GM19395 (cell line): Measurements from ENCODE around the gene PLA2G2A.

Experiments used
- ATAC-seq: cut with Tn5 transposase; IDR thresholded peaks from one replicate; pipeline ENCODE4 v1.9.1; 2021; ENCODE audit warnings: mild to moderate bottlenecking, moderate library complexity; ENCODE audit not compliant: unreplicated experiment

PLA2G2A gene

GRCh38 chr1:19974822-19975416 is 4.5 kb downstream of the PLA2G2A start:
- no peak for ATAC-seq

- ATAC-seq: no peak
These were observed 5.8 kb downstream of the PLA2G2A start for GRCh38 chr1:19973616-19974015.

GRCh38 chr1:19971664-19972063 is 7.8 kb downstream of the PLA2G2A start:
- no peak for ATAC-seq

- ATAC-seq: no peak
These were observed 9.3 kb downstream of the PLA2G2A start for GRCh38 chr1:19969898-19970660.

- no peak for ATAC-seq
These were observed 11.6 kb downstream of the PLA2G2A start for GRCh38 chr1:19967808-19968207.

GRCh38 chr1:19964542-19964941 is 14.9 kb downstream of the PLA2G2A start:
- ATAC-seq: no peak

GRCh38 chr1:19963636-19964035 is 15.8 kb downstream of the PLA2G2A start:
- ATAC-seq: no peak

- no peak for ATAC-seq
These were observed 18.8 kb downstream of the PLA2G2A start for GRCh38 chr1:19960591-19960990.

- ATAC-seq: no peak
These were observed 21.6 kb downstream of the PLA2G2A start for GRCh38 chr1:19957779-19958178.

GRCh38 chr1:19955534-19956170 is 23.8 kb downstream of the PLA2G2A start:
- no peak for ATAC-seq

GRCh38 chr1:19954059-19954458 is 25.4 kb downstream of the PLA2G2A start:
- ATAC-seq: no peak

- no peak for ATAC-seq
These were observed 30.4 kb downstream of the PLA2G2A start for GRCh38 chr1:19949016-19949415.

GRCh38 chr1:19946971-19947370 is 32.4 kb downstream of the PLA2G2A start:
- no peak for ATAC-seq

- no peak for ATAC-seq
These were observed 33.1 kb downstream of the PLA2G2A start for GRCh38 chr1:19946331-19946751.

- no peak for ATAC-seq
These were observed 33.5 kb downstream of the PLA2G2A start for GRCh38 chr1:19945914-19946313.

GRCh38 chr1:19942657-19943056 is 36.8 kb downstream of the PLA2G2A start:
- ATAC-seq: no peak

GRCh38 chr1:19942088-19942487 is 37.3 kb downstream of the PLA2G2A start:
- no peak for ATAC-seq

GRCh38 chr1:19941206-19941568 is 38.2 kb downstream of the PLA2G2A start:
- ATAC-seq: no peak

- ATAC-seq: no peak
These were observed 38.8 kb downstream of the PLA2G2A start for GRCh38 chr1:19940486-19941205.

- no peak for ATAC-seq
These were observed 40.9 kb downstream of the PLA2G2A start for GRCh38 chr1:19938472-19938871.

GRCh38 chr1:19936061-19936750 is 43.2 kb downstream of the PLA2G2A start:
- no peak for ATAC-seq
